SH-SY5Y (cell line): ENCODE results near the gene NKAIN4.

ENCODE experiments used
- GATA2 ChIP-seq: IDR thresholded peaks from 2 replicates; pipeline ENCODE4 v1.6.1; 2011; ENCODE audit warnings: mild to moderate bottlenecking, low read depth, low read length
- GATA3 ChIP-seq: IDR thresholded peaks from 2 replicates; pipeline ENCODE4 v1.6.1; 2011; ENCODE audit warnings: low read depth, mild to moderate bottlenecking, low read length, moderate library complexity

DNA sequence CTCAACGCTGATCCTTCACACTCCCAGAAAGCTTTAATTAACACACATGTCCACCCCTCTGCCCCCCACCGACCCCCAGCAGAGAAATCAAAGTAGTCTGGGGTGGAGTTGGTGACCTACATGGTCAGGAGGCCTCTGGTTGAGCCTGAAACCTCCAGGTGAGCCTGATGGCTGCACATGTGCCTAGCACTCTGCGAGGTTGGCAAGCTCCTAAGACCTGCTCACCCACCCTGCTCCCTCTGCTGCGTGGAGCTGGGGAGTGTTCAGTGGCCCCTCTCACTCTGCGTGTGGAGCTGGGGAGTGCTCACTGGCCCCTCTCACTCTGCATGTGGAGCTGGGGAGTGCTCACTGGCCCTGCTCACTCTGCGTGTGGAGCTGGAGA lies 30.4 kb downstream of the NKAIN4 start:
- no peak for TF ChIP-seq GATA2
- TF ChIP-seq GATA3: no peak
